H1 (cell line): ENCODE measurements around the gene HDAC9. TPM values are rescaled to one million over a fixed set of nuclear protein-coding genes. Genes with fewer than 3 reads are reported as not detected.

ENCODE experiments used
- CTCF ChIA-PET: fragments of 300-600 bp; sonication (Branson Sonifier 250); formaldehyde crosslinking; loops from one replicate; lab custom pipeline; 2021; ENCODE audit not compliant: partially characterized antibody; lab: Charles Lee
- POLR2A ChIA-PET: fragments of 300-600 bp; sonication (Branson Sonifier 250); formaldehyde crosslinking; loops from one replicate; lab custom pipeline; 2021; ENCODE audit warnings: inconsistent platforms; ENCODE audit not compliant: partially characterized antibody; lab: Charles Lee
- DNase-seq, 2 experiments: peaks; one replicate each; pipeline versions ENCODE4 v3.0.0 to v3.0.0-alpha.2; 2010 to 2022; ENCODE audit warnings: low spot score in 2 of 2, low read depth in 1 of 2, mixed read lengths in 1 of 2
- FAIRE-seq: peaks from 2 replicates; lab custom pipeline; 2011; peaks lifted over from hg19 to GRCh38; lab: Jason Lieb, UNC
- H2AFZ ChIP-seq: 2 replicates; pipeline ENCODE4 v1.8.1; 2012; ENCODE audit warnings: low read length, inconsistent platforms
- H2AK5ac ChIP-seq: 2 replicates; pipeline ENCODE4 v1.6.1; 2013; ENCODE audit warnings: low read depth, low read length
- H2BK120ac ChIP-seq: replicated peaks from 2 replicates; pipeline ENCODE3; 2013; ENCODE audit warnings: low read depth, low read length, inconsistent platforms
- H2BK12ac ChIP-seq: 2 replicates; pipeline ENCODE4 v1.6.1; 2013; ENCODE audit warnings: low read depth, low read length
- H2BK15ac ChIP-seq: 2 replicates; pipeline ENCODE4 v1.6.1; 2013; ENCODE audit warnings: low read length
- H2BK20ac ChIP-seq: 2 replicates; pipeline ENCODE4 v1.6.1; 2013; ENCODE audit warnings: low read length
- H2BK5ac ChIP-seq: 2 replicates; pipeline ENCODE4 v1.6.1; 2013; ENCODE audit warnings: low read depth, low read length
- H3K14ac ChIP-seq: 2 replicates; pipeline ENCODE4 v1.6.1; 2013; ENCODE audit warnings: inconsistent platforms; ENCODE audit not compliant: insufficient read length
- H3K18ac ChIP-seq: 2 replicates; pipeline ENCODE4 v1.6.1; 2013; ENCODE audit warnings: low read length; ENCODE audit errors: extremely low read depth
- H3K23ac ChIP-seq: 2 replicates; pipeline ENCODE4 v1.6.1; 2013; ENCODE audit warnings: inconsistent platforms; ENCODE audit not compliant: insufficient read length
- H3K23me2 ChIP-seq: 2 replicates; pipeline ENCODE4 v1.6.1; 2013; ENCODE audit warnings: low read depth, low read length
- H3K27ac ChIP-seq: 2 replicates; pipeline ENCODE4 v1.6.1; 2011; ENCODE audit warnings: low read depth, low read length, inconsistent platforms
- H3K27me3 ChIP-seq, 4 experiments: replicated peaks in 1 of 4; 1 replicate in 1 of 4; 2 replicates in 3 of 4; pipeline versions ENCODE4 v1.6.1 to v1.8.1; 2011 to 2013; ENCODE audit warnings: low read length in 3 of 4, mild to moderate bottlenecking in 3 of 4, inconsistent platforms in 2 of 4, mixed read lengths in 2 of 4, moderate library complexity in 1 of 4; ENCODE audit not compliant: control insufficient read depth in 3 of 4, insufficient read depth in 3 of 4; ENCODE audit errors: extremely low read depth in 1 of 4
- H3K36me3 ChIP-seq, 4 experiments: 2 replicates each; pipeline versions ENCODE4 v1.6.1 to v1.8.1; 2011 to 2013; ENCODE audit warnings: mild to moderate bottlenecking in 4 of 4, low read length in 3 of 4, moderate library complexity in 2 of 4, control low read depth in 1 of 4, inconsistent platforms in 1 of 4; ENCODE audit not compliant: insufficient read depth in 4 of 4, control insufficient read depth in 2 of 4
- H3K4ac ChIP-seq: replicated peaks from 2 replicates; pipeline ENCODE3; 2013; ENCODE audit warnings: low read length, low read depth, mixed read lengths, inconsistent platforms; ENCODE audit not compliant: insufficient read length
- H3K4me1 ChIP-seq, 4 experiments: replicated peaks in 1 of 4; 1 replicate in 1 of 4; 2 replicates in 3 of 4; pipeline versions ENCODE4 v1.6.1 to v1.8.1; 2011 to 2013; ENCODE audit warnings: low read length in 3 of 4, inconsistent platforms in 2 of 4, mixed read lengths in 1 of 4; ENCODE audit not compliant: insufficient read depth in 4 of 4, control insufficient read depth in 3 of 4
- H3K4me2 ChIP-seq, 2 experiments: 2 replicates each; pipeline versions ENCODE4 v1.6.1 to v1.8.1; 2011 to 2013; ENCODE audit warnings: low read depth in 2 of 2, low read length in 2 of 2, control low read depth in 1 of 2, inconsistent platforms in 1 of 2, mild to moderate bottlenecking in 1 of 2; ENCODE audit not compliant: insufficient read depth in 1 of 2
- H3K4me3 ChIP-seq, 4 experiments: fragments of 200-600, 300-600 bp in 1 of 4; sonication (generic), shearing (Covaris generic), sonication (Bioruptor Twin) in 1 of 4; 2 replicates each; pipeline versions ENCODE4 v1.5.1 to v1.8.1; 2011 to 2016; ENCODE audit warnings: low read length in 4 of 4, low read depth in 3 of 4, control low read depth in 2 of 4, inconsistent platforms in 2 of 4, mild to moderate bottlenecking in 2 of 4, mixed read lengths in 1 of 4, moderate library complexity in 1 of 4; ENCODE audit not compliant: insufficient read depth in 2 of 4; ENCODE audit errors: extremely low read depth in 1 of 4
- H3K56ac ChIP-seq: replicated peaks from 2 replicates; pipeline ENCODE3; 2013; ENCODE audit warnings: low read depth, mild to moderate bottlenecking, mixed read lengths, low read length, inconsistent platforms; ENCODE audit not compliant: insufficient read length
- H3K79me1 ChIP-seq: 2 replicates; pipeline ENCODE4 v1.6.1; 2013; ENCODE audit warnings: low read depth, low read length, control low read depth
- H3K79me2 ChIP-seq, 2 experiments: 2 replicates each; pipeline versions ENCODE4 v1.6.1 to v1.8.1; 2012 to 2013; ENCODE audit warnings: low read length in 2 of 2, mild to moderate bottlenecking in 2 of 2, inconsistent platforms in 1 of 2; ENCODE audit not compliant: insufficient read depth in 2 of 2, control insufficient read depth in 1 of 2
- H3K9ac ChIP-seq, 4 experiments: replicated peaks in 1 of 4; 1 replicate in 1 of 4; 2 replicates in 3 of 4; pipeline versions ENCODE4 v1.6.1 to v1.8.1; 2011 to 2013; ENCODE audit warnings: low read depth in 3 of 4, low read length in 3 of 4, control low read depth in 2 of 4, mild to moderate bottlenecking in 2 of 4, moderate library complexity in 2 of 4, inconsistent platforms in 1 of 4; ENCODE audit errors: extremely low read depth in 1 of 4
- H3K9me3 ChIP-seq, 2 experiments: 2 replicates each; pipeline versions ENCODE4 v1.6.1 to v1.8.1; 2012 to 2013; ENCODE audit warnings: mild to moderate bottlenecking in 2 of 2, moderate library complexity in 2 of 2, control low read depth in 1 of 2, inconsistent platforms in 1 of 2, low read depth in 1 of 2, low read length in 1 of 2, mixed read lengths in 1 of 2; ENCODE audit not compliant: insufficient read depth in 2 of 2
- H4K20me1 ChIP-seq, 2 experiments: replicated peaks in 1 of 2; 2 replicates each; pipeline versions ENCODE3 to v1.8.1; 2011 to 2013; ENCODE audit warnings: inconsistent platforms in 2 of 2, low read length in 2 of 2, mild to moderate bottlenecking in 1 of 2; ENCODE audit not compliant: insufficient read depth in 2 of 2, control insufficient read depth in 1 of 2
- H4K5ac ChIP-seq: 2 replicates; pipeline ENCODE4 v1.6.1; 2013; ENCODE audit warnings: low read length, low read depth, mixed read lengths, inconsistent platforms; ENCODE audit not compliant: insufficient read length
- H4K8ac ChIP-seq: 2 replicates; pipeline ENCODE4 v1.8.0; 2013; ENCODE audit warnings: mild to moderate bottlenecking, moderate library complexity, low read length, inconsistent platforms; ENCODE audit not compliant: insufficient read depth; ENCODE audit errors: extremely low read depth
- H4K91ac ChIP-seq: replicated peaks from 2 replicates; pipeline ENCODE3; 2013; ENCODE audit warnings: low read length, mixed read lengths, inconsistent platforms; ENCODE audit not compliant: insufficient read length
- PHF8 ChIP-seq: fragments of 200-600 bp; sonication (generic); conservative IDR thresholded peaks from 2 replicates; pipeline ENCODE4 v1.7.1; 2012; ENCODE audit warnings: low read depth, mild to moderate bottlenecking, inconsistent platforms, low read length, moderate library complexity
- WGBS, 2 experiments: shearing (Covaris generic) in 1 of 2; methylation state at CpG; one replicate each; pipeline versions ENCODE4 v1.1.6 to v1.1.7; 2013 to 2015; ENCODE audit warnings: low lambda C conversion rate in 2 of 2, mixed read lengths in 2 of 2, inconsistent platforms in 1 of 2, low coverage in 1 of 2, missing lambda C conversion rate in 1 of 2; ENCODE audit not compliant: insufficient replicate concordance in 2 of 2, insufficient coverage in 1 of 2, insufficient read length in 1 of 2; ENCODE audit errors: extremely low coverage in 1 of 2, missing lambda C conversion rate in 1 of 2; 5-methylcytosine and 5-hydroxymethylcytosine counted together
- polyA plus RNA-seq, 7 experiments: library from polyadenylated mRNA; depleted of rRNA in 3 of 7; stranded (reverse) in 5 of 7; unstranded in 2 of 7; fragments of >200 nt in 5 of 7; fragments of 200-250 nt in 2 of 7; gene quantifications; 1 replicate in 5 of 7; 2 replicates in 1 of 7; 4 replicates in 1 of 7; pipeline versions ENCODE4 v1.2.1 to v1.2.3, GENCODE V29; 2011 to 2013; ENCODE audit warnings: missing spikeins in 2 of 7, mixed read lengths in 2 of 7
- total RNA-seq: library from RNA; stranded (reverse); fragmentation: NEBNext Ultra II Directional; extraction: Animal tissue kit (Norgen Biotek cat#: 25700); gene quantifications from 2 replicates; pipeline ENCODE4 v1.2.1, GENCODE V29; 2021

HDAC9 gene
- total and polyA plus RNA-seq, 2 of the 8 experiments (the other 6 are each of a cell fraction or from before 2014, with no cell fraction given), result 9.5 to 13.1 TPM

DNA sequence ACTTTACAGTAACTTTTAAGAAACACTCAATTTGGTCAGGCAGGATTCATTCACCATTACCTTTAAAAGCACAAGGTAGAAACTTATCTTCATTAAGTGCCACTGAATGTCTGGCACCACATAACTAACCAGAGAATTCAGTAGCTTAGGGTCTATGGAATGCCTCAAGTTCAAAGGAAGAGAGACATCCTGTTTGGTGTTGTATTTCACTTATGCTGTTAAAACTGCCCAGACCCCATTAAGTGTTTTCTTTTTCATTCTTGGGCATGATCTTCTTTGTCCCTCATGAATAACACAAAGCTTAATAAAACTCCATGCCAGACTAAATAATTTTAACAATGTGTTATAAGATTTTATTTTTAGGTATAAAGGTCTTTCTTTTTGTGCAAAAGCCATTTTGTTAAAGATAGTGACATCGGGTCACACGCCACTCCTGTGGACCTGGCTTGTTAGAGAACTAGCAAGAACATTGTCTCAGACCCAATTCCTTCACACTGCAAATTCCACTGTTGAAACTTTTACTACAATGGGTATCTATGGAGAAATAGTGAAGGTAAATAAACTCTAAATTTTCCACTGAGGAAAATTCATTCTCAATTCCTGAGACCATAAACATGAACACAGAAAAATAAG lies 400.9 kb downstream of the HDAC9 start:
- Histone ChIP-seq H3K27me3 (no peaks in the 10 kb centered on the region), H2BK20ac (no peak overlapping the region), H3K4me3 (no peak overlapping the region), H3K4me1 (no peaks in the 10 kb centered on the region), H3K36me3 (no peaks in the 10 kb centered on the region), H2BK5ac (no peak overlapping the region), H2BK120ac (no peak overlapping the region), H4K8ac (no peak overlapping the region), H3K14ac (no peak overlapping the region), H4K5ac (no peak overlapping the region), H3K79me1 (no peaks in the 10 kb centered on the region), H2BK12ac (no peak overlapping the region), H3K23me2 (no peaks in the 10 kb centered on the region), H2AFZ (no peak overlapping the region), H3K27ac (no peak overlapping the region), H3K23ac (no peak overlapping the region), H4K91ac (no peak overlapping the region), H3K56ac (no peak overlapping the region), H3K18ac (no peak overlapping the region), H3K9ac (no peak overlapping the region), H2BK15ac (no peak overlapping the region), H3K4ac (no peak overlapping the region), H2AK5ac (no peak overlapping the region), H3K4me2 (no peak overlapping the region), H4K20me1 (no peaks in the 10 kb centered on the region), H3K79me2 (no peaks in the 10 kb centered on the region), H3K9me3 (no peaks in the 10 kb centered on the region)
- FAIRE-seq (no peak), DNase-seq (no peak)
- 88% methylated on average over 2 of the region's 2 CpGs; no CpG with 5 or more reads in 1 of the 2 experiments for WGBS, 2 experiments
- POLR2A ChIA-PET, result no interaction called here
- CTCF ChIA-PET, result interaction anchor here (0.6 to 1.8 kb wide), 5 partner anchors 8 to 248 kb away, joined by 3 to 7 read pairs (median 6); no protein-coding TSS in a partner anchor
- no peak for TF ChIP-seq PHF8
